T-helper 1 cell treated with Interleukin-12 subunit alpha and Interleukin-12 subunit beta and Interleukin-4 antibody, amounts not matched to agents 30 μg/mL and 1 μg/mL, for 36 hours (primary cell): ENCODE measurements around the gene PHB1.

Source experiments
- H3K27ac Mint-ChIP-seq: one replicate; pipeline ENCODE4 v1.8.0; 2021; ENCODE audit warnings: mild to moderate bottlenecking, mixed read lengths
- H3K27me3 Mint-ChIP-seq: one replicate; pipeline ENCODE4 v1.8.0; 2021; ENCODE audit warnings: low read depth, mixed read lengths
- H3K36me3 Mint-ChIP-seq: one replicate; pipeline ENCODE4 v1.8.0; 2021; ENCODE audit warnings: low read depth, mixed read lengths
- H3K4me1 Mint-ChIP-seq: one replicate; pipeline ENCODE4 v1.8.0; 2021; ENCODE audit warnings: low read depth, mixed read lengths
- H3K4me3 Mint-ChIP-seq: one replicate; pipeline ENCODE4 v1.8.0; 2021; ENCODE audit warnings: mild to moderate bottlenecking, moderate library complexity, mixed read lengths
- H3K9me3 Mint-ChIP-seq: one replicate; pipeline ENCODE4 v1.8.0; 2021; ENCODE audit warnings: mixed read lengths

PHB1 gene

DNA sequence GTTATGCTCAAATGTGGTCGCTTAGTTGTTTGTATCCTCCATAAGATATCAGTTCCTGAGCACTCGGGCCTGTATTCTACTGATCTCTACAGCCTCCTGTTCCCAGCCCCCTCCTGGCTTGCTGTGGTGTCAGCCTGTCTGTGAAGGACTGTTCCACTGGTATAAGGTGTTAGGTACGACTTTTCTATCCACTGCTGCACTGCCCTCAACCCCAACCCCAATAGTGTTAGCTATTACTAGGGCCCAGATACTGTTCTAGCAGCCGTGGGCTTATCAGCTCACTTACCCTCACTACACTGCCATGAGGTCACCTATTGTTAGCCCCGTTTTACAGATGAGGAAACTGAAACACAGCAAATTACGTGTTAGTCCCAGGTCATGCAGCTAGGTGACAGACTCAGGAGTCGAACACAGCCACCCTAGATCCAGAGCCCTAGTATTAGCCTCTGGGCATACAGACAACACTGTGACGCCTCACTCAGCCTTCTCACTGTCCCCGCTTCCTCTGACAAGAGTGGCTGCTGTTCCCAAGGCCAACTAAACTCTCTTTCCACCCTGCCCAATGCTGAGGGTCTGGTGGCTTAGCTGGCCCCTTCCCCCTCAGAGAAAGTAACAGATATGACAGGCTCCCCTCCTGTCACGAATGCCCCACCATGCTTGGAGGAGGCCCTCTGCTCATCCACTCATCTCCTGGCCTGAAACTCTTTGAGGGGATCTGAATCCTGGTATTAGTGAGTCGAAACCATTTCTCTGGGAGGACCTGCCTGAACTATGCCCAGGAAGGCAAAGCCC is 27.0 kb downstream of the PHB1 start:
- peak overlapping the region; percentile 78 for H3K4me3 Mint-ChIP-seq
- H3K27ac Mint-ChIP-seq, result peak overlapping the region; percentile 97
- H3K27me3 Mint-ChIP-seq, result no peaks in the 10 kb centered on the region
- peaks cover 6% of the 10 kb centered on the region for H3K36me3 Mint-ChIP-seq
- no peaks in the 10 kb centered on the region for H3K9me3 Mint-ChIP-seq
- H3K4me1 Mint-ChIP-seq, result peaks cover 42% of the 10 kb centered on the region

DNA sequence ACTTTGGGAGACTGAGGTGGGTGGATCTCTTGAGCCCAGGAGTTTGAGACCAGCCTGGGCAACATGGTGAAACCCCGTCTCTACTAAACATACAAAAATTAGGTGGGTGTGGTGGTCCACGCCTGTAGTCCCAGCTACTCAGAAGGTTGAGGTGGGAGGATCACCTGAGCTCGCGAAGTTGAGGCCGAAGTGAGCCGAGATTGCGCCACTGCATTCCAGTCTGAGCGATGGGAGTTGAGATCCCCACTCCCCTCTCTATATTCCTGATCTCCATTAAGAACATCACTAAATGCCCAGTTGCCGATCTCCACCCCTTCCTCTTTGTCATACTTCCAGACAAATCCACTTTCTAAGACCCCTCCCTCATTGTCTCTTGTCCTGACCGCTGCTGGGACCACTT is 28.3 kb downstream of the PHB1 start:
- Mint-ChIP-seq H3K27ac (no peak overlapping the region), H3K36me3 (peaks cover 6% of the 10 kb centered on the region), H3K4me1 (peaks cover 42% of the 10 kb centered on the region), H3K4me3 (no peak overlapping the region), H3K9me3 (no peaks in the 10 kb centered on the region), H3K27me3 (peaks cover 5% of the 10 kb centered on the region)

- Mint-ChIP-seq H3K9me3 (no peaks in the 10 kb centered on the region), H3K27me3 (peaks cover 5% of the 10 kb centered on the region), H3K36me3 (peaks cover 4% of the 10 kb centered on the region), H3K4me3 (no peak overlapping the region), H3K27ac (no peak overlapping the region), H3K4me1 (peaks cover 29% of the 10 kb centered on the region)
Measured at GRCh38 chr17:49384951-49385350, 29.7 kb downstream of the PHB1 start.

GRCh38 chr17:49383060-49383459 is 31.6 kb downstream of the PHB1 start:
- H3K27ac Mint-ChIP-seq, result no peak overlapping the region

DNA sequence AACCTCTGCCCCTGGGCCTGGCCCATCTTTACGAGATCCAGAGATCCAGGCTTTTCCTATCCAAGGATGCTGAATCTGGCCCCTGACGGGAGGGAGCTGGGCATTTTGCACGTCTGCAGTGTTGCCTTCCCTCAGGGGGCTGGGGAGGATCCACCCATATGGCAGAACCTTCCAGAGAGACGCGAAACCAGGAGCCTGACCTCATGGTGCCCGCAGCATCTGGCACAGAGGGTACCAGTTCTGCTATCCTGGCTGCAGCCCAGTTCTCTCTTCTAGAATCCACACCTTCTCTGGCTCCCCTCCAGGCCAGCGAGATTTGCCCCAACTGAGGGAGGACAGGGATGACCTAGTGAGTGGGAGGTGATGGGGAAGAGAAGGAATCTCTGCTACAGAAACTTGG is 32.1 kb downstream of the PHB1 start:
- Mint-ChIP-seq H3K9me3 (no peaks in the 10 kb centered on the region), H3K27me3 (peaks cover 13% of the 10 kb centered on the region), H3K36me3 (peaks cover 1% of the 10 kb centered on the region), H3K4me3 (no peak overlapping the region), H3K4me1 (peaks cover 8% of the 10 kb centered on the region), H3K27ac (no peak overlapping the region)

More at GRCh38 chr17:49383060-49383459, 31.6 kb downstream of the PHB1 start:
- H3K9me3 Mint-ChIP-seq, result no peaks in the 10 kb centered on the region
- no peak overlapping the region for H3K4me3 Mint-ChIP-seq
- H3K36me3 Mint-ChIP-seq, result peaks cover 2% of the 10 kb centered on the region
- H3K4me1 Mint-ChIP-seq, result peaks cover 13% of the 10 kb centered on the region
- H3K27me3 Mint-ChIP-seq, result peaks cover 13% of the 10 kb centered on the region

GRCh38 chr17:49381793-49382192 is 32.9 kb downstream of the PHB1 start:
- peaks cover 3% of the 10 kb centered on the region for H3K4me1 Mint-ChIP-seq
- no peak overlapping the region for H3K4me3 Mint-ChIP-seq
- H3K36me3 Mint-ChIP-seq, result peaks cover 1% of the 10 kb centered on the region

GRCh38 chr17:49381033-49381432 is 33.6 kb downstream of the PHB1 start:
- peaks cover 1% of the 10 kb centered on the region for H3K4me1 Mint-ChIP-seq
- H3K36me3 Mint-ChIP-seq, result peaks cover 1% of the 10 kb centered on the region
- no peak overlapping the region for H3K4me3 Mint-ChIP-seq
- no peaks in the 10 kb centered on the region for H3K9me3 Mint-ChIP-seq
- H3K27ac Mint-ChIP-seq, result no peak overlapping the region
- H3K27me3 Mint-ChIP-seq, result peaks cover 13% of the 10 kb centered on the region

More at GRCh38 chr17:49381793-49382192, 32.9 kb downstream of the PHB1 start:
- Mint-ChIP-seq H3K27me3 (peaks cover 13% of the 10 kb centered on the region), H3K9me3 (no peaks in the 10 kb centered on the region), H3K27ac (no peak overlapping the region)

DNA sequence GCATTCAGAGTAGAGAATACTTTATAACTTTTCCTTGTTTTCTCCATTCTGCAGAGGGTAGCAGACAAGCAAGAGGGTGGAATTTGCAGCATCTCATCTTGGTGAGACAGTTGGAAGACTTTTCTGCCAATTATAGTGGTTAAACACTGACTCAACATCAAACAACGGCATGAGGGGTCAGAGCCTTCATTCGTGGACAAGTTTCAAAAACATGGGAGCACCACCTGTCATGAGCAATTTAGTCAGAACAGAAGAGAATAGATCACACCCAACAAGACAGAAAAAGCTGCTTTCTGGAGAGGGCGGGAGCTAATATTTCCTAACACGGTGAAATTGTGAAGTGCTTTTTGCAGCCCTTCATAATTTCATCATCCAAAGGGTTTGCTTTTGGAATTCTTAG is 34.8 kb downstream of the PHB1 start:
- Mint-ChIP-seq H3K9me3 (no peaks in the 10 kb centered on the region), H3K4me1 (no peaks in the 10 kb centered on the region), H3K27ac (no peak overlapping the region), H3K36me3 (peaks cover 1% of the 10 kb centered on the region), H3K27me3 (peaks cover 13% of the 10 kb centered on the region), H3K4me3 (no peak overlapping the region)

DNA sequence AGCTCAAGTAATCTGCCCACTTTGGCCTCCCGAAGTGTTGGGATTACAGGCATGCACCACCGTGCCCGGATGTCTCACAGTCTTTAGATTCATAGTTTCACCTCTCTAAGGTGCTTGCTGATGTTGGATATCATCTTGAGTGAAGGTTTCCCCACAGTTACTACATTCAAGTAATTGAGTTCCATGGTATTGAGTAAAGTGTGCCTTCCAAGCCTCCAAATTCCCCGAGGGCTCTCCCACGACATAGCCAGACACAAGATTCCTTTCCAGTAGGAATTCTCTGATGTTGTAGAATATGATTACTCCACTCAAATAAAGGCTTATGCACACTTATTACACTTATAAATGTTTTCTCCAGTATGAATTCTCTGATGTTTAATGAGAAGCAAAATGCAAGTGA is 36.4 kb downstream of the PHB1 start:
- H3K4me3 Mint-ChIP-seq, result no peak overlapping the region
- H3K36me3 Mint-ChIP-seq, result peaks cover 1% of the 10 kb centered on the region
- H3K9me3 Mint-ChIP-seq, result no peaks in the 10 kb centered on the region
- peaks cover 13% of the 10 kb centered on the region for H3K27me3 Mint-ChIP-seq
- H3K27ac Mint-ChIP-seq, result no peak overlapping the region
- H3K4me1 Mint-ChIP-seq, result no peaks in the 10 kb centered on the region

GRCh38 chr17:49375544-49375943 is 39.1 kb downstream of the PHB1 start:
- Mint-ChIP-seq H3K27ac (no peak overlapping the region), H3K4me1 (no peaks in the 10 kb centered on the region), H3K27me3 (peaks cover 8% of the 10 kb centered on the region)

DNA sequence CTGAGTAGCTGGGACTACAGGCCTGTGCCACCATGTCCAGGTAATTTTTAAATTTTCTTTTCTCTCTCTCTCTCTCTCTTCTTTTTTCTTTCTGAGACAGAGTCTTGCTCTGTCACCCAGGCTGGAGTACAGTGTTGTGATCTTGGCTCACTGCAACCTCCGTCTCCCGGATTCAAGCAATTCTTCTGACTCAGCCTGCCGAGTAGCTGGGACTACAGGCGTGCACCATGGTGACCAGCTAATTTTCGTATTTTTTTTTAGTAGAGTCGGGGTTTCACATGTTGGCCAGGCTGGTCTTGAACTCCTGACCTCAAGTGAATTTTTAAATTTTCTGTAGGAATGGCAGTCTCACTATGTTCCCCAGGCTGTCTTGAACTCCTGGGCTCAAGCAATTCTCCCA is 41.6 kb downstream of the PHB1 start:
- Mint-ChIP-seq H3K36me3 (no peaks in the 10 kb centered on the region), H3K27me3 (no peaks in the 10 kb centered on the region), H3K4me3 (no peak overlapping the region), H3K27ac (no peak overlapping the region), H3K4me1 (no peaks in the 10 kb centered on the region), H3K9me3 (no peaks in the 10 kb centered on the region)

More at GRCh38 chr17:49375544-49375943, 39.1 kb downstream of the PHB1 start:
- Mint-ChIP-seq H3K9me3 (no peaks in the 10 kb centered on the region), H3K36me3 (peaks cover 1% of the 10 kb centered on the region), H3K4me3 (no peak overlapping the region)

- Mint-ChIP-seq H3K27me3 (no peaks in the 10 kb centered on the region), H3K27ac (no peak overlapping the region), H3K4me3 (no peak overlapping the region), H3K4me1 (peaks cover 1% of the 10 kb centered on the region), H3K36me3 (no peaks in the 10 kb centered on the region), H3K9me3 (no peaks in the 10 kb centered on the region)
Measured at GRCh38 chr17:49372425-49372824, 42.3 kb downstream of the PHB1 start.

- Mint-ChIP-seq H3K27ac (no peak overlapping the region), H3K27me3 (no peaks in the 10 kb centered on the region), H3K4me1 (peaks cover 3% of the 10 kb centered on the region), H3K36me3 (no peaks in the 10 kb centered on the region), H3K4me3 (no peak overlapping the region), H3K9me3 (no peaks in the 10 kb centered on the region)
Measured at GRCh38 chr17:49370971-49371834, 43.5 kb downstream of the PHB1 start.

DNA sequence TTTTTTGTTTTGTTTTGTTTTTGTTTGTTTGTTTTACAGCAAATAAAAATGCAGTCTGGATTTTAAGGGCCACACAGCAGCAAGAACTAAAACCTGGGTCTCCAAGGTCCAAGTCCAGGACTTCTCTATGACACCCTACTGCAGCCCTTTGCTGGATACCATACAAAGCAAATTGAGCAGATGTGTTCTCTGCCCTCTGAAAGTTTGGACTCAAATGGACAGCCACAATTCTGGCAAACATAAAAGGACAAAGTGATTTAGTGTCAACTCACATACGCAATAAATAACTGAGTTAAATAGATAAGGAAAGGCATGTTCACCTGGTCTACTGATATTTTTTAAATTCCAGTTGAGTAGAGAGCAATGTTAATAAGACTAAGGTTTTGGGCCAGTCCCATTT is 44.9 kb downstream of the PHB1 start:
- H3K4me3 Mint-ChIP-seq, result no peak overlapping the region
- no peaks in the 10 kb centered on the region for H3K27me3 Mint-ChIP-seq
- H3K27ac Mint-ChIP-seq, result no peak overlapping the region
- H3K36me3 Mint-ChIP-seq, result peaks cover 4% of the 10 kb centered on the region
- no peaks in the 10 kb centered on the region for H3K9me3 Mint-ChIP-seq
- H3K4me1 Mint-ChIP-seq, result peaks cover 11% of the 10 kb centered on the region

- H3K27me3 Mint-ChIP-seq, result no peaks in the 10 kb centered on the region
- H3K4me1 Mint-ChIP-seq, result peaks cover 13% of the 10 kb centered on the region
- no peaks in the 10 kb centered on the region for H3K9me3 Mint-ChIP-seq
- no peak overlapping the region for H3K27ac Mint-ChIP-seq
- no peak overlapping the region for H3K4me3 Mint-ChIP-seq
- peaks cover 4% of the 10 kb centered on the region for H3K36me3 Mint-ChIP-seq
Measured at GRCh38 chr17:49369089-49369488, 45.6 kb downstream of the PHB1 start.
